HEK293T (cell line): ENCODE measurements around the gene GPR15.

Experiments
- ARNT ChIP-seq: fragments of 450-650 bp; IDR thresholded peaks from 2 replicates; pipeline ENCODE4 v1.6.1; 2017; ENCODE audit warnings: mild to moderate bottlenecking
- CTBP1 ChIP-seq: fragments of 450-650 bp; IDR thresholded peaks from 2 replicates; pipeline ENCODE4 v1.6.1; 2016; ENCODE audit warnings: borderline replicate concordance
- ELF4 ChIP-seq: fragments of 450-650 bp; IDR thresholded peaks from 2 replicates; pipeline ENCODE4 v1.6.1; 2017; ENCODE audit warnings: antibody characterized with exemption
- FOXM1 ChIP-seq: fragments of 450-650 bp; IDR thresholded peaks from 2 replicates; pipeline ENCODE4 v1.6.1; 2017; ENCODE audit warnings: mild to moderate bottlenecking, borderline replicate concordance
- HDGF ChIP-seq: fragments of 450-650 bp; IDR thresholded peaks from 2 replicates; pipeline ENCODE4 v1.6.1; 2017; ENCODE audit warnings: antibody characterized with exemption, borderline replicate concordance
- LEF1 ChIP-seq: fragments of 450-650 bp; IDR thresholded peaks from 2 replicates; pipeline ENCODE4 v1.6.1; 2017; ENCODE audit warnings: mild to moderate bottlenecking, borderline replicate concordance
- PKNOX1 ChIP-seq: fragments of 450-650 bp; IDR thresholded peaks from 2 replicates; pipeline ENCODE4 v1.6.1; 2016
- SP1 ChIP-seq: fragments of 450-650 bp; IDR thresholded peaks from 2 replicates; pipeline ENCODE4 v1.6.1; 2017

- TF ChIP-seq HDGF, result no peak
- TF ChIP-seq CTBP1, result no peak
- TF ChIP-seq ELF4, result no peak
- no peak for TF ChIP-seq PKNOX1
- TF ChIP-seq SP1, result no peak
- TF ChIP-seq ARNT, result no peak
- TF ChIP-seq FOXM1, result no peak
- TF ChIP-seq LEF1, result no peak
These were observed 10.8 kb downstream of the GPR15 start for GRCh38 chr3:98542623-98543022.
